K562 (cell line): ENCODE results near the gene NDC1. TPM values are rescaled to one million over a fixed set of nuclear protein-coding genes. Genes with fewer than 3 reads are reported as not detected.

ENCODE experiments used
- CBFA2T3 ChIP-seq: fragments of 450-650 bp; IDR thresholded peaks from 2 replicates; pipeline ENCODE4 v1.6.1; 2017
- CBX3 ChIP-seq, 2 experiments: IDR thresholded peaks; 1 replicate in 1 of 2; 2 replicates in 1 of 2; pipeline ENCODE4 v1.6.1; 2012; ENCODE audit warnings: inconsistent platforms in 2 of 2, low read length in 2 of 2, borderline replicate concordance in 1 of 2, control low read depth in 1 of 2
- EWSR1 ChIP-seq: fragments of 450-650 bp; IDR thresholded peaks from 2 replicates; pipeline ENCODE4 v1.6.1; 2018; ENCODE audit warnings: borderline replicate concordance, mild to moderate bottlenecking, low read depth, moderate library complexity; ENCODE audit not compliant: partially characterized antibody
- GABPB2 ChIP-seq: fragments of 250-450 bp; sonication (Bioruptor Pico); conservative IDR thresholded peaks from 2 replicates; pipeline ENCODE4 v1.5.1; 2021; ENCODE audit warnings: mild to moderate bottlenecking
- GATA2 ChIP-seq: sonication (generic); formaldehyde crosslinking; IDR thresholded peaks from 2 replicates; pipeline ENCODE4 v1.4.0; 2020; ENCODE audit warnings: mild to moderate bottlenecking, missing genetic modification reagents
- HMGN3 ChIP-seq: IDR thresholded peaks from 2 replicates; pipeline ENCODE4 v1.6.1; 2011; ENCODE audit warnings: borderline replicate concordance, low read depth, mild to moderate bottlenecking, mixed read lengths, low read length; ENCODE audit not compliant: insufficient read length; ENCODE audit errors: extremely low read depth
- IRF2 ChIP-seq: sonication (generic); formaldehyde crosslinking; IDR thresholded peaks from 2 replicates; pipeline ENCODE4 v1.8.1; 2022; ENCODE audit warnings: mild to moderate bottlenecking, missing genetic modification reagents
- NFIC ChIP-seq: fragments of 450-650 bp; IDR thresholded peaks from 2 replicates; pipeline ENCODE4 v1.6.1; 2017; ENCODE audit warnings: mild to moderate bottlenecking, inconsistent platforms
- NR3C1 ChIP-seq: sonication (generic); formaldehyde crosslinking; IDR thresholded peaks from 2 replicates; pipeline ENCODE4 v1.8.1; 2022; ENCODE audit warnings: missing genetic modification reagents
- POLR2G ChIP-seq: fragments of 200-400 bp; formaldehyde crosslinking; IDR thresholded peaks from 2 replicates; pipeline ENCODE4 v1.6.1; 2017; ENCODE audit warnings: low read depth, mild to moderate bottlenecking, antibody characterized with exemption, low read length, moderate library complexity
- PTBP1 ChIP-seq: fragments of 200-400 bp; formaldehyde crosslinking; IDR thresholded peaks from 2 replicates; pipeline ENCODE4 v1.6.1; 2017; ENCODE audit warnings: low read depth, low read length
- SAP30 ChIP-seq: fragments of 200-600 bp; sonication (generic); IDR thresholded peaks from 2 replicates; pipeline ENCODE4 v1.6.1; 2012; ENCODE audit warnings: borderline replicate concordance, low read depth, mild to moderate bottlenecking, moderate library complexity, low read length, control low read depth, inconsistent platforms; ENCODE audit not compliant: insufficient read depth, poor library complexity, severe bottlenecking
- SFPQ ChIP-seq: fragments of 200-400 bp; formaldehyde crosslinking; IDR thresholded peaks from 2 replicates; pipeline ENCODE4 v1.6.1; 2017; ENCODE audit warnings: mild to moderate bottlenecking, low read depth, low read length, moderate library complexity
- SOX6 ChIP-seq: fragments of 450-650 bp; IDR thresholded peaks from 2 replicates; pipeline ENCODE4 v1.6.1; 2014; ENCODE audit warnings: mild to moderate bottlenecking
- ZBTB17 ChIP-seq: fragments of 450-650 bp; formaldehyde crosslinking; IDR thresholded peaks from 2 replicates; pipeline ENCODE4 v1.4.0; 2020; ENCODE audit warnings: mild to moderate bottlenecking
- ZBTB7A ChIP-seq: IDR thresholded peaks from 2 replicates; pipeline ENCODE4 v1.6.1; 2011; ENCODE audit warnings: low read depth, mild to moderate bottlenecking, low read length, moderate library complexity, borderline replicate concordance; ENCODE audit not compliant: control insufficient read depth
- ZFP36 ChIP-seq: fragments of 150-350 bp; IDR thresholded peaks from 2 replicates; pipeline ENCODE4 v1.6.1; 2018; ENCODE audit warnings: low read length, low read depth; ENCODE audit not compliant: partially characterized antibody
- ZFP91 ChIP-seq: sonication (generic); formaldehyde crosslinking; IDR thresholded peaks from 2 replicates; pipeline ENCODE4 v1.8.0; 2022; ENCODE audit warnings: mild to moderate bottlenecking, missing genetic modification reagents
- polyA plus RNA-seq, 8 experiments: library from polyadenylated mRNA; depleted of rRNA in 4 of 8; stranded (reverse) in 5 of 8; unstranded in 3 of 8; fragments of >200 nt; fragmentation: Nextera tagmentation in 2 of 8; fragmentation: Illumina TruSeq in 1 of 8; extraction: Ambion mirVana in 2 of 8; extraction: Trizol in 1 of 8; gene quantifications; 2 replicates each; pipeline versions ENCODE4 v1.2.1 to v1.2.3, GENCODE V29; 2011 to 2014; ENCODE audit warnings: inconsistent platforms in 1 of 8, missing spikeins in 1 of 8
- total RNA-seq, 7 experiments: library from RNA; depleted of rRNA in 6 of 7; stranded (reverse); fragments of >200 nt in 6 of 7; fragmentation: Illumina TruSeq in 2 of 7; extraction: Trizol in 2 of 7; gene quantifications; 2 replicates each; pipeline versions ENCODE4 v1.2.1 to v1.2.3, GENCODE V29; 2011 to 2021; ENCODE audit warnings: low replicate concordance in 1 of 7
- TF ChIP-seq, protein P1 (sequence below): fragments of 250-450 bp; sonication (Bioruptor Pico); IDR thresholded peaks from 2 replicates; pipeline ENCODE4 v1.5.0; 2021
- TF ChIP-seq, protein P2 (sequence below): fragments of 200-800 bp; sonication (Bioruptor generic); IDR thresholded peaks from 2 replicates; pipeline ENCODE4 v1.6.1; 2017; ENCODE audit warnings: missing genetic modification characterization, missing compliant biosample characterization
- TF ChIP-seq, protein P3 (sequence below): sonication (generic); formaldehyde crosslinking; IDR thresholded peaks from 2 replicates; pipeline ENCODE4 v1.8.0; 2023; ENCODE audit warnings: mild to moderate bottlenecking, missing genetic modification reagents

The NDC1 gene
- total and polyA plus RNA-seq, 9 of the 15 experiments (the other 6 are each of a cell fraction or from before 2014, with no cell fraction given), result 26.9 to 102 (median 64.5) TPM

- TF ChIP-seq CBX3 (IDR thresholded peaks at IDR 0.05; ENCODE audit: borderline replicate concordance in 1 of 2, low read length in 2 of 2) (no peak), ZBTB7A (peak; percentile 36; the same call in 1 of the 2 replicates), GABPB2 (CRISPR knock-in tag) (no peak), ZBTB17 (CRISPR knock-in tag) (no peak), PTBP1 (no peak), SOX6 (no peak), HMGN3 (peak; percentile 81), ZFP36 (no peak), NFIC (peak; percentile 45; the same call in 1 of the 2 replicates), IRF2 (no peak), POLR2G (no peak), CBFA2T3 (no peak), ZFP91 (CRISPR knock-in tag) (no peak), NR3C1 (CRISPR knock-in tag) (no peak), SAP30 (peak; percentile 44), SFPQ (no peak), GATA2 (CRISPR knock-in tag) (no peak), EWSR1 (no peak)
- TF ChIP-seq, protein P1, sequence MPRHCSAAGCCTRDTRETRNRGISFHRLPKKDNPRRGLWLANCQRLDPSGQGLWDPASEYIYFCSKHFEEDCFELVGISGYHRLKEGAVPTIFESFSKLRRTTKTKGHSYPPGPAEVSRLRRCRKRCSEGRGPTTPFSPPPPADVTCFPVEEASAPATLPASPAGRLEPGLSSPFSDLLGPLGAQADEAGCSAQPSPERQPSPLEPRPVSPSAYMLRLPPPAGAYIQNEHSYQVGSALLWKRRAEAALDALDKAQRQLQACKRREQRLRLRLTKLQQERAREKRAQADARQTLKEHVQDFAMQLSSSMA (CRISPR knock-in tag), result 0 out of 2 replicates have a peak, but pooled peaks have one; percentile 22
- TF ChIP-seq, protein P2, sequence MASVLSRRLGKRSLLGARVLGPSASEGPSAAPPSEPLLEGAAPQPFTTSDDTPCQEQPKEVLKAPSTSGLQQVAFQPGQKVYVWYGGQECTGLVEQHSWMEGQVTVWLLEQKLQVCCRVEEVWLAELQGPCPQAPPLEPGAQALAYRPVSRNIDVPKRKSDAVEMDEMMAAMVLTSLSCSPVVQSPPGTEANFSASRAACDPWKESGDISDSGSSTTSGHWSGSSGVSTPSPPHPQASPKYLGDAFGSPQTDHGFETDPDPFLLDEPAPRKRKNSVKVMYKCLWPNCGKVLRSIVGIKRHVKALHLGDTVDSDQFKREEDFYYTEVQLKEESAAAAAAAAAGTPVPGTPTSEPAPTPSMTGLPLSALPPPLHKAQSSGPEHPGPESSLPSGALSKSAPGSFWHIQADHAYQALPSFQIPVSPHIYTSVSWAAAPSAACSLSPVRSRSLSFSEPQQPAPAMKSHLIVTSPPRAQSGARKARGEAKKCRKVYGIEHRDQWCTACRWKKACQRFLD (CRISPR knock-in tag), result no peak
- TF ChIP-seq, protein P3, sequence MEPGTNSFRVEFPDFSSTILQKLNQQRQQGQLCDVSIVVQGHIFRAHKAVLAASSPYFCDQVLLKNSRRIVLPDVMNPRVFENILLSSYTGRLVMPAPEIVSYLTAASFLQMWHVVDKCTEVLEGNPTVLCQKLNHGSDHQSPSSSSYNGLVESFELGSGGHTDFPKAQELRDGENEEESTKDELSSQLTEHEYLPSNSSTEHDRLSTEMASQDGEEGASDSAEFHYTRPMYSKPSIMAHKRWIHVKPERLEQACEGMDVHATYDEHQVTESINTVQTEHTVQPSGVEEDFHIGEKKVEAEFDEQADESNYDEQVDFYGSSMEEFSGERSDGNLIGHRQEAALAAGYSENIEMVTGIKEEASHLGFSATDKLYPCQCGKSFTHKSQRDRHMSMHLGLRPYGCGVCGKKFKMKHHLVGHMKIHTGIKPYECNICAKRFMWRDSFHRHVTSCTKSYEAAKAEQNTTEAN, result no peak
These were observed 98.9 kb downstream of the NDC1 start, which contains the start of gene GLIS1 (continued) for GRCh38 chr1:53739109-53739681.
